KMS-11 (cell line): ENCODE measurements around the gene MAST4.

Experiments
- H2AFZ ChIP-seq: fragments of 200-600 bp; sonication (generic); 2 replicates; pipeline ENCODE4 v1.6.1; 2016; ENCODE audit warnings: antibody characterized with exemption, mixed run types, low read depth
- H3K27ac ChIP-seq: fragments of 200-600 bp; sonication (generic); 2 replicates; pipeline ENCODE4 v1.6.1; 2016; ENCODE audit warnings: mild to moderate bottlenecking, mixed run types
- H3K27me3 ChIP-seq: fragments of 200-600 bp; sonication (generic); 2 replicates; pipeline ENCODE4 v1.6.1; 2017; ENCODE audit warnings: mild to moderate bottlenecking, low read depth, mixed run types, moderate library complexity; ENCODE audit not compliant: insufficient read depth
- H3K36me3 ChIP-seq: fragments of 200-600 bp; sonication (generic); 2 replicates; pipeline ENCODE4 v1.6.1; 2017; ENCODE audit warnings: mild to moderate bottlenecking, mixed run types; ENCODE audit not compliant: insufficient read depth
- H3K4me1 ChIP-seq: fragments of 200-600 bp; sonication (generic); 2 replicates; pipeline ENCODE4 v1.6.1; 2016; ENCODE audit warnings: mild to moderate bottlenecking, low read depth, mixed run types; ENCODE audit not compliant: poor library complexity, severe bottlenecking
- H3K4me2 ChIP-seq: fragments of 200-600 bp; sonication (generic); 2 replicates; pipeline ENCODE4 v1.7.0; 2016; ENCODE audit warnings: mild to moderate bottlenecking, mixed run types
- H3K4me3 ChIP-seq: fragments of 200-600 bp; sonication (generic); IDR thresholded peaks from 2 replicates; pipeline ENCODE4 v1.6.1; 2017; ENCODE audit warnings: low read depth, low read length, mixed read lengths; ENCODE audit not compliant: insufficient read depth
- H3K79me2 ChIP-seq: fragments of 200-600 bp; sonication (generic); 2 replicates; pipeline ENCODE4 v1.6.1; 2016; ENCODE audit warnings: low read depth, mixed run types; ENCODE audit not compliant: insufficient read depth
- H3K9ac ChIP-seq: fragments of 200-600 bp; sonication (generic); 2 replicates; pipeline ENCODE4 v1.6.1; 2016; ENCODE audit warnings: mild to moderate bottlenecking, mixed run types
- H4K20me1 ChIP-seq: fragments of 200-600 bp; sonication (generic); 2 replicates; pipeline ENCODE4 v1.6.1; 2016; ENCODE audit warnings: mild to moderate bottlenecking, mixed run types; ENCODE audit not compliant: insufficient read depth
- TF ChIP-seq, protein P1 (sequence below): fragments of 200-600 bp; sonication (generic); conservative IDR thresholded peaks from 2 replicates; pipeline ENCODE4 v1.6.1; 2017; ENCODE audit warnings: low read depth, mild to moderate bottlenecking, antibody characterized with exemption, low read length, moderate library complexity, mixed read lengths

The MAST4 gene

DNA sequence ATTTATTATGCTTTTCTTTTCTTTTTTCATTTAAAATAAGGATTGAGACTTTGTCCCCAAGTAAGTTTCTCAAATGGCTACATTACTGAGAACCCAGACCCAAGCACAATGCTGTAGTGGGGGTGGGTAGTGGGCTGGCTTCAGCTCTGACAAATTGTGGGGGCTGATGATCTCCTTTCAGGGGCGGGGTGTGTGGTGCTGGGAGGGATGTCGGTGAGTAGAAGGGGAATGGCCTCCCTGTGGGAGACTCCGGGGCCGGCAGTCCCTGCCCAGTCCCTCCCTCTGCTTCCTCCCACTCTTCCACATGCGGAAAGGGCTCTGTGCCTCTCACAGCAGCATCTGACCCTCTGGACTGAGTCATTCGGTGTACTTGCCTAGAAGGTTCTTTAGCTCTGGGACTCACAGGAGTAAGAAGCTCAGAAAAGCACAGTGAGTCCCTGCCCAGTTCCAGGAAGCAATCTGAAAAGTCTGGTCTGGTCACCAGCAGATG lies 586.2 kb downstream of the MAST4 start:
- TF ChIP-seq, protein P1, sequence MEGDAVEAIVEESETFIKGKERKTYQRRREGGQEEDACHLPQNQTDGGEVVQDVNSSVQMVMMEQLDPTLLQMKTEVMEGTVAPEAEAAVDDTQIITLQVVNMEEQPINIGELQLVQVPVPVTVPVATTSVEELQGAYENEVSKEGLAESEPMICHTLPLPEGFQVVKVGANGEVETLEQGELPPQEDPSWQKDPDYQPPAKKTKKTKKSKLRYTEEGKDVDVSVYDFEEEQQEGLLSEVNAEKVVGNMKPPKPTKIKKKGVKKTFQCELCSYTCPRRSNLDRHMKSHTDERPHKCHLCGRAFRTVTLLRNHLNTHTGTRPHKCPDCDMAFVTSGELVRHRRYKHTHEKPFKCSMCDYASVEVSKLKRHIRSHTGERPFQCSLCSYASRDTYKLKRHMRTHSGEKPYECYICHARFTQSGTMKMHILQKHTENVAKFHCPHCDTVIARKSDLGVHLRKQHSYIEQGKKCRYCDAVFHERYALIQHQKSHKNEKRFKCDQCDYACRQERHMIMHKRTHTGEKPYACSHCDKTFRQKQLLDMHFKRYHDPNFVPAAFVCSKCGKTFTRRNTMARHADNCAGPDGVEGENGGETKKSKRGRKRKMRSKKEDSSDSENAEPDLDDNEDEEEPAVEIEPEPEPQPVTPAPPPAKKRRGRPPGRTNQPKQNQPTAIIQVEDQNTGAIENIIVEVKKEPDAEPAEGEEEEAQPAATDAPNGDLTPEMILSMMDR = no peak
- Histone ChIP-seq H3K4me3 (no peak overlapping the region), H3K79me2 (no peaks in the 10 kb centered on the region), H4K20me1 (no peaks in the 10 kb centered on the region), H3K27me3 (no peaks in the 10 kb centered on the region), H3K4me2 (no peak overlapping the region), H3K36me3 (no peaks in the 10 kb centered on the region), H2AFZ (no peak overlapping the region), H3K4me1 (peaks cover 4% of the 10 kb centered on the region), H3K9ac (no peak overlapping the region), H3K27ac (no peak overlapping the region)

GRCh38 chr5:67183859-67184258 lies 587.7 kb downstream of the MAST4 start:
- Histone ChIP-seq H3K4me1 (peaks cover 19% of the 10 kb centered on the region), H3K27ac (no peak overlapping the region), H3K36me3 (no peaks in the 10 kb centered on the region), H2AFZ (no peak overlapping the region), H4K20me1 (no peaks in the 10 kb centered on the region), H3K4me2 (no peak overlapping the region), H3K27me3 (no peaks in the 10 kb centered on the region), H3K79me2 (no peaks in the 10 kb centered on the region), H3K9ac (no peak overlapping the region), H3K4me3 (no peak overlapping the region)
- TF ChIP-seq, protein P1 = no peak

DNA sequence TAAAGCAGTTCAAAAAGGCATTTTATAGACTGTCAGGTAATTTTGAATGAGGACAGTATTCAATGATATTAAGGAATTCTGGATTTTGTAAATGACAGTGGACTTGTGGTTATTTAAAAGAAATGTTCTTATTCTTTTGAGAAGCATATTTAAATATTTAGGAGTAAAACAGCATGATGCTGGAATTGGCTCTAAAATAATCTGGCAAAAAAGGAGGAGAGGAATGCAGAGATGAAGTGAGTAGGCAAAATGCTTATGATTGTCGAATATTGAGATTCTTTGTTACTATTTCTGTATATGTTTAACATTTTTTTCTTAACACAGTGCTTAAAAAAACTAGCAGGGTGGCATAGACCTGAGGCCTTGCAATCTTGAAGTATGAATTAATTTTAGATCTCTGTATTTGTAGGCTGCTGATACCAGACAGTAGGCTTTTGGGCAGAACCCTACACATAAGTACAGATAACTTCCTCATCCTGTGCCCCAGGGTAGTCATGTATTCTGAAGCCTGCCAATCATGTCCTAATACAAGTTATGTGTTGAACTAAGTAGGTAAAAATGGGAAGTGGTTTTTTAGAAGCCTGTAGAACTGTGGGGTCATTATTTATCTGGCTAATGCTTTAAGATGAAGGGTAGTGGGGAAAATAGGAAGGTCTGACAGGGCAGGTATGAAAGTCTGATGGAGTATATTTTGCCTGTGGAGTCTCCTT lies 591.0 kb downstream of the MAST4 start:
- H3K4me1 ChIP-seq = peaks cover 27% of the 10 kb centered on the region
- H3K27me3 ChIP-seq = no peaks in the 10 kb centered on the region
- no peak overlapping the region for H3K27ac ChIP-seq

GRCh38 chr5:67188274-67189078 lies 592.3 kb downstream of the MAST4 start:
- Histone ChIP-seq H3K79me2 (no peaks in the 10 kb centered on the region), H3K9ac (peak overlapping the region; percentile 37; the same call in 1 of the 2 replicates), H3K27me3 (no peaks in the 10 kb centered on the region), H4K20me1 (no peaks in the 10 kb centered on the region), H3K4me2 (peak overlapping the region; percentile 79), H3K36me3 (no peaks in the 10 kb centered on the region), H2AFZ (peak overlapping the region; percentile 75), H3K27ac (peak overlapping the region; percentile 75), H3K4me3 (no peak overlapping the region), H3K4me1 (peaks cover 33% of the 10 kb centered on the region)
- TF ChIP-seq, protein P1 = no peak

More for the DNA sequence above, 591.0 kb downstream of the MAST4 start:
- Histone ChIP-seq H4K20me1 (no peaks in the 10 kb centered on the region), H3K4me3 (no peak overlapping the region), H3K36me3 (no peaks in the 10 kb centered on the region), H2AFZ (no peak overlapping the region), H3K79me2 (no peaks in the 10 kb centered on the region), H3K9ac (no peak overlapping the region), H3K4me2 (no peak overlapping the region; the same call in 1 of the 2 replicates)
- TF ChIP-seq, protein P1 = no peak
